Psoas muscle (tissue), 8 donors: ENCODE results near the gene CARD11. TPM values are rescaled to one million over a fixed set of nuclear protein-coding genes. Genes with fewer than 3 reads are reported as not detected.

ENCODE experiments used
- ATAC-seq, 4 donors: fragments of 200-7000 bp; cut with Tn5 transposase; one replicate each; pipeline ENCODE4 v1.9.1; 2020; ENCODE audit warnings: moderate library complexity in 3 of 4, mild to moderate bottlenecking in 2 of 4
- DNase-seq, 2 donors: peaks; one replicate each; pipeline ENCODE4 v3.0.0-alpha.2; 2020
- H3K27ac ChIP-seq: fragments of 200-600 bp; one replicate; pipeline ENCODE4 v1.8.0; 2022
- H3K27me3 ChIP-seq, 3 donors: fragments of 200-600 bp in 1 of 3; one replicate each; pipeline versions ENCODE4 v1.6.1 to v1.8.0; 2013 to 2022; ENCODE audit warnings: low read length in 2 of 3, mild to moderate bottlenecking in 2 of 3, moderate library complexity in 1 of 3; ENCODE audit not compliant: insufficient read depth in 3 of 3
- H3K36me3 ChIP-seq, 2 donors: fragments of 200-600 bp in 1 of 2; one replicate each; pipeline versions ENCODE4 v1.6.1 to v1.8.0; 2013 to 2022; ENCODE audit warnings: low read depth in 1 of 2, mild to moderate bottlenecking in 1 of 2, moderate library complexity in 1 of 2; ENCODE audit not compliant: insufficient read depth in 1 of 2
- H3K4me1 ChIP-seq: fragments of 200-600 bp; one replicate; pipeline ENCODE4 v1.8.0; 2022
- H3K4me3 ChIP-seq: fragments of 200-600 bp; one replicate; pipeline ENCODE4 v1.8.0; 2022; ENCODE audit warnings: mild to moderate bottlenecking
- H3K9me3 ChIP-seq: fragments of 200-600 bp; one replicate; pipeline ENCODE4 v1.8.0; 2022
- CTCF ChIP-seq: fragments of 200-600 bp; IDR thresholded peaks from one replicate; pipeline ENCODE4 v1.8.0; 2022; ENCODE audit warnings: antibody characterized with exemption
- WGBS, 3 donors: extraction: QIAGEN DNeasy Blood & Tissue Kit; methylation state at CpG; one replicate each; pipeline versions ENCODE4 v1.1.6 to v1.1.7; 2013; 5-methylcytosine and 5-hydroxymethylcytosine counted together
- intact Hi-C, 2 donors: fragments of 100-400 bp; cut with DNase I; formaldehyde crosslinking; loops; one replicate each; pipeline versions ENCODE4 v1.11.0 to v1.14.2; 2022
- polyA plus RNA-seq, 3 donors: library from polyadenylated mRNA; stranded (reverse); fragments of 200-250 nt; gene quantifications; one replicate each; pipeline ENCODE4 v1.2.3, GENCODE V29; 2013
- total RNA-seq, 4 donors: library from RNA; stranded (reverse); fragmentation: NEBNext Ultra II Directional in 2 of 4; extraction: Animal tissue kit (Norgen Biotek cat#: 25700) in 2 of 4; gene quantifications; one replicate each; pipeline versions ENCODE4 v1.2.1 to v1.2.4, GENCODE V29; 2021 to 2023
- donor health status: healthy with polysubstance abuse.
- donor health status: DM: no; HTN: no; CAD: no; lungs with moderate emphysema.
- donor health status: Bipolar disorder and iron deficiency.
- donor health status: healthy.
- donor health status: DM: yes; HTN: yes; CAD: no.
- donor health status: DM: no; HTN: no; CAD: no.
- donor health status: DM: no; HTN: no; CAD: no.
- donor health status: DM: yes; HTN: yes; CAD: no.

CARD11 gene
- total and polyA plus RNA-seq, 7 donors = 0.08 to 0.84 (median 0.39) TPM

DNA sequence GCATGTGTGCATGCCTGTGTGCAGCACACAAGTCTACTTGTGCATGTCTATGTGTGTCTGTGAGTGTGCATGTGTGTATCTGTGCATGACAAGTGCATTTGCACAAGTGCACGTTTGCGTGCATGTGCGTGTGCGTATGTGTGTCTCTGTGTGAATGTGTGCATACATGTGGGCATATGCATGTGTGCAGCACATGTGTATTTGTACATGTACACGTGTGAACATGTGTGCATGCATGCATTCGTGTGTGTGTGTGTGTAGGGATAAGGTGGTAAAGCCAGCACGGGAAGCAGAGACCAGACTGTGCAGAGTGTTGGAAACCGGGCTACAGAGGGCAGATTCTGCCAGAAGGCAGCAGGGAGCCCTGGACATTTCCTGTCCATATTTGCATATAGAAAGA lies 163.6 kb downstream of the CARD11 start:
- WGBS, 3 donors = 63 to 70% (median 67%) methylated on average over 8 of the region's 8 CpGs
- intact Hi-C loops = no loop called here
- no peak for TF ChIP-seq CTCF

GRCh38 chr7:2879354-2879753 lies 164.3 kb downstream of the CARD11 start:
- peaks cover 0 to 27% (median 2%) of the 10 kb centered on the region in 3 donors for H3K27me3 ChIP-seq
- H3K36me3 ChIP-seq = no peaks in the 10 kb centered on the region
- WGBS, 3 donors = 90 to 92% (median 92%) methylated on average over 8 of the region's 8 CpGs
- H3K4me3 ChIP-seq = no peak overlapping the region
- H3K27ac ChIP-seq = no peak overlapping the region
- TF ChIP-seq CTCF = no peak
- ATAC-seq (no peak), DNase-seq (no peak)
- intact Hi-C loops = no loop called here
- no peaks in the 10 kb centered on the region for H3K9me3 ChIP-seq
- no peaks in the 10 kb centered on the region for H3K4me1 ChIP-seq

More for the DNA sequence above, 163.6 kb downstream of the CARD11 start:
- no peak for ATAC-seq
- no peak for DNase-seq
- H3K9me3 ChIP-seq = no peaks in the 10 kb centered on the region
- H3K4me3 ChIP-seq = no peak overlapping the region
- H3K27me3 ChIP-seq = peaks cover 0 to 27% (median 2%) of the 10 kb centered on the region in 3 donors
- H3K4me1 ChIP-seq = no peaks in the 10 kb centered on the region
- no peak overlapping the region for H3K27ac ChIP-seq
- no peaks in the 10 kb centered on the region for H3K36me3 ChIP-seq

DNA sequence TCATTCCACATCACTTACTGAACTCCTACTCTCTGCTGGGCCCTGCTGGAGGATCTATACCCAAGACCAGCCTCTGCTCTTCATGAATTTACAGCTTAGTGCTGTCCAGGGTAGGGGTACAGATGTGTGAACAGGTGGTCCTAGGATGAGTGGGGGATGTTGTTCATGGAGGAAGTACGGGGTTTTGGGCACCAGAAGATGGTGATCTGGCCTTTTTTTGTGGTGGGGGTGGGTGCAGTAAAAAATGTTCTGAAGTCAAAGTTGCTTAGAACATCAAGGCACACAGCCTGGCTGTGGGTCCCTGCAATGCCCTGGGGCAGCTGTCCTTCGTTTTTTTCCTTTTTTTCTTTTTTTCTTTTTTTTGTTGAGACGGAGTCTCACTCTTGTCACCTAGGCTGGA lies 165.4 kb downstream of the CARD11 start:
- no peak for TF ChIP-seq CTCF
- H3K4me3 ChIP-seq = no peak overlapping the region
- intact Hi-C loops = no loop called here
- H3K27ac ChIP-seq = no peak overlapping the region
- no peaks in the 10 kb centered on the region for H3K9me3 ChIP-seq
- H3K27me3 ChIP-seq = peaks cover 0 to 25% (median 2%) of the 10 kb centered on the region in 3 donors
- 51 to 66% (median 54%) methylated on average over 3 of the region's 3 CpGs for WGBS, 3 donors
- ATAC-seq = no peak
- no peak for DNase-seq
- H3K4me1 ChIP-seq = no peaks in the 10 kb centered on the region
- no peaks in the 10 kb centered on the region for H3K36me3 ChIP-seq

DNA sequence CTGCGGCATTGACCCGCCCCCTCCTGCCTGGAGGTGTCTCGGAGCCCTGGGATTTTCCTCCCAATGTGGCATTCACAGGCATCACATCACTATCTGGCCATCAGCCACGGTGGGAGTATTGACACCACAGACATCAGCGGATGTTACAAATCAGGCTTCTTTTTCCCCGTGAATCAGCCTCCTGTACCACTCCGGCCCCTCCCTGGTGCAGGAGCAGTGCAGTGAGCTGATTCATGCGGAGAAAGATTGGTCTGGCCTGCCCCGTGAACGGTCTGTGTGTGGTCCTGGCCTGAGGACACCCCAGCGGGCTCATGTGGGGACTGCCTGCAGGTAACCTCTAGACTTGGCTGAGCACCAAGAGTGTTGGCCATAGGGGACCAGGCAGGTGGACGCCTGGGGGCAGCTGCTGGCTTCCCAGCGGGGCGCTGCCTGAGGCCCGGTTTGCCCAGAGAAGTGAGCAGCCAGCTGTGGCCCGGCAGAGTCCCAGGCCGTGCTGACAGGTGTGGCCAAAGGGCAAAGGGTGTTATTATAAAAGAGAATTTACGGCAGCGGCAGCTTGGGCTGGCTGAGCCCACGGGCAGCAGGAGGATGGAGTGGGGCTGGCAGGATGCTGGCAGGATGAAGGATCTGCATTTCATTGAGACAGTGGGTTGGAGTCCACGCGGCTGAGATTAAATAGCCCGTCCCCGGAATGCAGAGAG lies 167.5 kb downstream of the CARD11 start:
- intact Hi-C loops = no loop called here
- Histone ChIP-seq H3K27me3 (peaks cover 0 to 10% (median 2%) of the 10 kb centered on the region in 3 donors), H3K27ac (no peak overlapping the region), H3K4me1 (no peaks in the 10 kb centered on the region), H3K36me3 (no peaks in the 10 kb centered on the region), H3K9me3 (no peaks in the 10 kb centered on the region), H3K4me3 (no peak overlapping the region)
- no peak for ATAC-seq
- 43 to 48% (median 46%) methylated on average over 24 of the region's 24 CpGs for WGBS, 3 donors
- no peak for TF ChIP-seq CTCF
- no peak for DNase-seq
